DOHH2 (cell line): Measurements from ENCODE around the gene DYRK1A.

Experiments used
- EZH2phosphoT487 ChIP-seq: fragments of 200-600 bp; sonication (generic); IDR thresholded peaks from 2 replicates; pipeline ENCODE4 v1.6.1; 2017; ENCODE audit warnings: borderline replicate concordance, mild to moderate bottlenecking, antibody characterized with exemption, low read length, moderate library complexity, mixed read lengths
- TF ChIP-seq, protein P1 (sequence below): fragments of 200-600 bp; sonication (generic); IDR thresholded peaks from one replicate; pipeline ENCODE4 v1.5.1; 2014; ENCODE audit warnings: antibody characterized with exemption, mild to moderate bottlenecking, low read depth, low read length; ENCODE audit not compliant: poor library complexity, severe bottlenecking

DNA sequence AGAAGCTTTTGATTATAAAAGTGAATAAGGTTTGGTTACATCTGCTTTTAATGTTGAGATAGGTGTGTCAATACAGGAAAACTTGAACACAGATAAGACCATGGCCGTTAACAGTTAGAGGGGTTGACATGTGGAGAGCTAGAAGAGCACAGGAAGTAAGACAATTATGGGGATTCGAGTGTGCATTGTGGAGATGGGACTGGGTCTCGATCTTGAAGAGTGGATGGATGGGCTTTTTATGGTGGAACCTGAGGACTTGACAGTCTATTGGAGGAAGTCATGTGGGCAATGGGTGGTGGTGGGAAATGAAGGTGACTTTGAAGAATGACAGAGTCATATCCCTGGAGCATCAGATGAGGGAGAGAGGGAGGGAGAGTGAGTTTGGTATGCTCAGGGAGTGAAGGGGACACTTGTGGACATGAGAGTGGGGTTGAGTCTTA, 12.1 kb downstream of the DYRK1A start:
- TF ChIP-seq, protein P1, sequence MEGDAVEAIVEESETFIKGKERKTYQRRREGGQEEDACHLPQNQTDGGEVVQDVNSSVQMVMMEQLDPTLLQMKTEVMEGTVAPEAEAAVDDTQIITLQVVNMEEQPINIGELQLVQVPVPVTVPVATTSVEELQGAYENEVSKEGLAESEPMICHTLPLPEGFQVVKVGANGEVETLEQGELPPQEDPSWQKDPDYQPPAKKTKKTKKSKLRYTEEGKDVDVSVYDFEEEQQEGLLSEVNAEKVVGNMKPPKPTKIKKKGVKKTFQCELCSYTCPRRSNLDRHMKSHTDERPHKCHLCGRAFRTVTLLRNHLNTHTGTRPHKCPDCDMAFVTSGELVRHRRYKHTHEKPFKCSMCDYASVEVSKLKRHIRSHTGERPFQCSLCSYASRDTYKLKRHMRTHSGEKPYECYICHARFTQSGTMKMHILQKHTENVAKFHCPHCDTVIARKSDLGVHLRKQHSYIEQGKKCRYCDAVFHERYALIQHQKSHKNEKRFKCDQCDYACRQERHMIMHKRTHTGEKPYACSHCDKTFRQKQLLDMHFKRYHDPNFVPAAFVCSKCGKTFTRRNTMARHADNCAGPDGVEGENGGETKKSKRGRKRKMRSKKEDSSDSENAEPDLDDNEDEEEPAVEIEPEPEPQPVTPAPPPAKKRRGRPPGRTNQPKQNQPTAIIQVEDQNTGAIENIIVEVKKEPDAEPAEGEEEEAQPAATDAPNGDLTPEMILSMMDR, result no peak
- TF ChIP-seq EZH2phosphoT487, result no peak
